Middle frontal gyrus (tissue), 1 donor: ENCODE measurements around the gene ORM1.

Experiments
- DNase-seq: peaks from one replicate; pipeline ENCODE4 v3.0.0-alpha.2; 2015; ENCODE audit warnings: low spot score; ENCODE audit errors: extremely low spot score

Gene ORM1

DNA sequence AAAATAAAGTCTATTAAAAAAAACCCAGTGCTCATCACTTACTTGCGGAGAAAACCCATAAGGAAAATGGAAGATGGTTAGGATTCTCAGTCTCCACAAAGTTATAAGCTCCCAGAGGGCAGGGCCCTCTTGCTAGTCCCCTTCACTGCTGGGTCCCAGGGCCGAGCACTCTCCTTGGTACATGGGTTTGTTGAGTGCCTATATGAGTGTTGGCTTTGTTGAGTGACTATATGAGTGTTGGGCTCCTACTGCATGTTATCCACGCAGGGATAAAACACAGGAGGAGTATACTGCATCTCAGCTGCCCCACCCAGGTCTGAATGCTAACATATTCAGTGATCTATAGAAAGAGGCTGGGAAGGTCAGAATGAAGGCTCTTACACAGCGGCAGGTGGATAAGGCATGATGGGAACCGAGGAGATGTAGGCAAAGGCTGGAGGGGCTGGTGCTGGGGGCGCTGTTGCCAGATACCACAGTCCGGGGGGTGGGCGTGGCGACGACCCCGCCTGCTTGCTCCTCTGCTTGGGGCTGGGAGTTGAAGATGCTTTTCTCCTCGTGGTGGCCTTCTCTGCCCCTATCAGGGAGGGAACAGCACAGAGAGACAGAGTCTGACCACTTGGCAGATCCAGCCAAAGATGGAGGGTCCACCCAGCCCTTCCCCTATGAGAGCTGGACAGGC lies 18.4 kb downstream of the ORM1 start:
- DNase-seq: no peak

DNA sequence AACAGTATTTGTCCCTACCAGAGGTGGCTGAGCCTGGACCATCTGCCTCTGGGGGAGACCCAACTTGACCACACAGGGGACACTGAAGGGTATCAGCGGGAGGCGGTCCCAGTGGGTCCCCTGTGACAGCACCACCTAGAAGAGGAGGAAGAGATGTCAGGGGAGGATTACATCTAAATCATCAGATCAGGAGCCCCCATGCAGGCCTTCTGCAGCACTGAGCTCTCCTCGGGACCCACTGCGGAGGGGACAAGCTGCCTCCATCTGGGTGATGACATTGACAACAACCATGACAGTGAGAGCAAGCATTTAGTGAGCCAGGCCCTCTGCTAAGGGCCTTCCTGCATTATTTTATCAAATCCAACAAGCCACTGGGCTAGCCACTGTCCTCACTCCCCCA lies 19.1 kb downstream of the ORM1 start:
- DNase-seq: no peak

DNA sequence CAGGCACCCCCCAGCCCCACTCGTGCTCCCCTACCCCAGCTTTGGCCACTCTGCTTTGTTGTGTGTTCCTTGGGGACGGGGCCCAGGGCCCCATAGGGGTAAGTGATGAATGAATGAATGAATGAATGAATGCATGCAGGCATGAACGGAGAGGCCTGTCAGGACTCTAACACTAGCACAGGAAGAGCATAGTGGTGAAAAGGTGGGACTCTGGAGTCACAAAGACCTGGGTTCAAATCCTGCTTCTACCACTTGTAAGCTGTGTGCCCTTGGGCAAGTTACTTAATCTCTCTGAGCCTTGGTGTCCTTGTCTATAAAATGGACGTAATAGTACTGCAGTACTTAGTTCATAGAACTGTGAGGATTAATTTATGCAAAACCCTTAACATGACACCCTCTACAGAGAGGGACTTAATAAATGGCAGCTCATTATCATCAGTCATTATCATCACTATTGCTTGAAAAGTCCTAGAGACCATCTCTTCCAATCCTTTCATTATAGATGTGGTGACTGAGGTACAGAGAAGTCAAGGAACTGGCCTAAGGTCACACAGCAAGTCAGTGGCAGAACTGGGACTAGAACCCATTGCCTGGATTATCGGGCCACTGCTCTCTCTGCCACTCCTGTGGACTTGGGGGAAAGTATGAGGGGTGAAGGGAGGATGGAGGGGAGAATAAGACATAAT lies 20.0 kb downstream of the ORM1 start:
- DNase-seq: no peak

DNA sequence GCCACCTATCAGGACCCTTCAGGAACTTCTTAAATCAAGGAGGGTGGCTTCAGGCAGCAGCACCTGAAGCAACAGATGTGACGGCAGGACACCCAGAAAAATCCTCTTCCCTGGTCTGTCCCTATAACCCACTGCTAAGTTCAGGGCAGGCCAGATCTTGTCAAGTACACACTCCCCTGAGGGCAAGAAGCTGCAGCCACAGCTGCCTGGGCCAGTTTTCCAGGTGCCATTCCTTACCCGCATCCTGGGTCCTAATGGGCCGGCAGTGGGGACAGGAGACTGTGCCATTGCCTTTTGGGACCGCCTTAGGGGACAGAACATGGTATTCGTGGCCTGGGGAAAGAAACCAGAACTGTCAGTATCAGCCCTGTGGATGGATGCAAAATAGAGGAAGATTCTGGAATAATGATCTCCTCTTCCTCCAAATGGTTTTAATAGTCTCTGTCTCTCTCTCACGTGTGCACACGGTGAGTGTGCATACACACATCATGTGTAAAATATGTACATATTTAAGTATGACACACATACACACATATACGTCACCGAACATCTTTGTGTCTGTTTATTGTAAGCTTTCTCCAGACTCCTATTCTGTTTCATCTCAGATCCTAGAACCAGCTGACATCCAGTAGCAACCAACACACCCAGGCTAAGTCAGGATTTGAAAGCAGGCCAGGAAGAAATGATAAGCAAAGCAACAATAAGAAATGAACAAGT lies 20.7 kb downstream of the ORM1 start:
- DNase-seq: no peak

DNA sequence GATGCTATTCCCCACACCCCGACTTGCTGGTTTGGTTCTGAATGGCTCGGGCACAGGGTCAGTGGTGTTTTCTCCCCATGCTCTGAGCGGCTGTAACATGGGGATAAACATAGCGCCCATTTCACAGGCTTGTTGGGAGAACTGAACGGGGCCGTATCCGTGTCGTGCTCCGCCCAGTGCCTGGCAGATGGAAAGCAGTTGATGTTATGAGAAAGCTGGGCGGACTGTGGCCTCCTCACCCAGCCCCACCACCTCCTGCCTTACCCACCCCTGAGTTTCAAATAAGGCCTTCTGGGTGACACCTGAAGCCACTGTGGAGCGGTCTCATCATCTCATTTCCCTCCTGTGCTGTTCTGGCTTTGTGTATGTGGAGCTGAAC lies 21.3 kb downstream of the ORM1 start:
- DNase-seq: no peak

DNA sequence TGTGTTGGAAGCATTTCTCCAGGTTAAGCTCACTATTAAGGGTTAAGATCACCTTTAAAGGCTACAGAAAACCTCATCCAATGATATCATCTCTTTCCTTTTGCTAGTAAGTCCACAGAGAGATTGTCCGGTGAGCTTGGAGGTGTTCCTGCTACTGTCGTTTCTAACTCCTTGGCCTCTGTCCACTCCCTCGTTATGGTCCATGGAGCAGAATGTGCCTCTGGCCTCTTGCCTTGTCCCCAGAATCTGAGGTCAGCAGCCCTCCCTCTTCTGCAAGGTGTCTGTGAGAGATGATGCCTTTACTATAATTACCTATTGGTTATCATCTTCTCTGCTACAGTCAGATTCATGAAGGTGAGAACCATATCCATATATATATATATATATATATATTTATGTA lies 21.8 kb downstream of the ORM1 start:
- no peak for DNase-seq

DNA sequence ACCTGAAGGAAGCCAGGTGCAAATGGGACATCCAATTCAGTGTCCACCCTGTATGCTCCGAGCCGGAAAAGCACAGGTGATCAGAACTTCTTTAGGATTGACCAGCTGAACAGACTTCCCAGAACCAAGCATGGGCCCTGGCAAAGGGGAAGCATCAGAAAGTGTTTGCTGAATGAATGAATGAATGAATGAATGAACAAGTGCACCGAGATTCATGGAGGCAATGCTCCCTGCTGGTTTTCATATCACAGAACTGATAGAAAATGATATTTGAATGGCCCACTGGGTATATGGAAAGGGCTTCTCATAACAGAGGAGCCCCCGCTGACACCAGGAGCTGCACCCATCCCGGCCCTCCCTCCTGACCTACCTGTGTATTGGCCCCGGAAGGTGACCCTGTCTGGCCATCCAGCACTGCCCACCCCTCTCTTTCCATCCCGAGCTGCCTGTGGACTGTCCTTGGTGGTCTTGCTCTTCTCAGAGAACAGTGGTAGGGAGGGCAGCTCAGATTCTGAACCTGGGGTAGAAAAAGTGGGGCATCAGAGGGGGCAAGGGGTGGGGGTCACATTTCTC lies 22.7 kb downstream of the ORM1 start:
- no peak for DNase-seq

DNA sequence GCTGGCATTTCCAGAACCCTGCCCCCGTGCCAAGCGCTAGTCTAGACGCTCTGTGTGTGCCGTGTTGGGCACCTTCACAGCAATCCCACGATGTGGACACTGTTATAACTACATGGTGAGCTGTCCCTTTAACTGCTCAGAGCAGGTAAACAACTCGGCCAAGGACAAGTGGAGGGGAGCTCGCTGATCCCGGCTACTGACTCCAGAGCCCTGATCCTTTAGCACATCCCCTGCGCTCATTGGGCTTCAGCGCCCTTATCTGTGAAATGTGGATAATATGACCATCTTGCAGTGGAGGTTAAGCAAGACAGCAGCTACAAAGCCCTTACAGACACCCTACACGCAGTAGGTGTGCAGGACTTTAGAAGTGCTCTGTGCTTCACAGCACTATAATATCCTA lies 23.2 kb downstream of the ORM1 start:
- DNase-seq: no peak

DNA sequence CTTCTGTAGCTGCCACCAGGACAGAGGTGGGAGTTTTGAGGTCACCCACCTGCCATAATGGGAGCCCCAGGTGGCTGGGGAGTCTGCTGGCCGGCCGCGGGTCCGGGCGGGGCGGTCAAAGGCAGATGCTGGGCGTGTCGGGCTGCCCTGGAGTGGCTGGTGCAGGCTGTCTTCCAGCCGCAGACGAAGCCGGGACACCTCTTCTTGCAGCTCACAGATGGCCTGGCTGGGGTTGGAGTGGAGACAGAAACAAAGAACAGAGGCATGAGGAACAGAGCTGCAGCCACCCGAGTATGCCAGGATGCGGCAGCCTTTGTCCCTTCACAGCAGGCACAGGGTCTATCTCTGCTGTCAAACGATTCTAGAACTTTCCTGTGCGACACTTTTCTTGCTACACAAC lies 24.8 kb downstream of the ORM1 start:
- DNase-seq: no peak

DNA sequence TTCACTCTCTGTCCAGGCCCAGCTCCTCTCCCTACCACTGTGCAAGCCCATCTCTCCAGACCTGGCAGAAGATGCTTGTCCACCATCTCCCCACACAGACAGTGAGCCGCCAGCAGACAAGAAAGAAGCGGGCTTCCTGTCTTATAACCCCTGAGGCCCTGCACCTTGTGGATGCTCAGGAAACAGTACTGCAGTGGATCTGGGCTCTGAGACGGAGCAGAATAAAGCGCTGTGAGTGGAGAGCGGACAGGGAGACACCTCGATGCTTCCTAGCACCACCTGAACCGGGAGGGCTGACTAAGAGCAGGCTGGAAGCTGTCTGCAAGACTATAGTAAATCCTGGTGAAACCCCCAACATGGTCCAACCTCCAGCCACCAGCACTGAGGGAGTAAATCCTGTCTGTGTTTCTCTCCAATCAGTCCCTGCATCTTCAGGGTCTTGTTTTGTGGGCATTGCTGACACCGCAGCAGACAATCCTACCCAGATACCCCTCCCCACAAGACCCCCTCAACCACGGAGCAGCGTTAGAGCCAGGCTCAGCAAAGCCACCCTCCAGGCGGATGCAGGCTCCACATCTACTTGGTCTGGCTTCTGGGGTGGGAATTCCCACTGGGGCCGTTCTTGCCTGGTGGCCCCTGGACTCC lies 25.5 kb downstream of the ORM1 start:
- no peak for DNase-seq

DNA sequence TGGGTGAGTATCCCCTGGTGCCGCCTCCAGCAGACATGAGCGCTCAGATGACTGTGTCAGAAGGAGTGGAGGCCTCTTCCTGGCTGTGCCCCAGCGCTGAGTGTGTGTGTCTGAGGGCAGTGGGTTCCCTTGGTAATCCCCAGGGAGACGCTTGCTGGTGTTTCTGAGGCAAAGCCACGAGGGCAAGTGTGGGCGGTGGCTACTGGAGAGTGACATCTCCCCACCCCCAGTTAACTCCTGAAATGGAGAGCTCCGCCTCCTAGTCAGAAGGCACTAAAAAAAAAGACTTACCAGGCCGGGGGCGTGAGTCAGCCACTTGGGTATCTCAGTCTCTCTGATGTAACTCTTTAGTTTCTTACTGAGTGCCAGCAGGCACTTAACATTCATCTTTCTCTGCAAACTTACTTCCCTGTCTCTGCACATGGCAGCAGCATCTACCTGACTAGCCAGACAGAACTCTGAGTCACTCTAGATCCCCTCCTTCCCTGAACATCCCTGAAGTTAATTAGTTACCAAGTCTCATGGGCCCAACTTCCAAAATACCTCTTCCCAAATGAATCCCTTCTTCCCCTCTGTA lies 26.1 kb downstream of the ORM1 start:
- no peak for DNase-seq

DNA sequence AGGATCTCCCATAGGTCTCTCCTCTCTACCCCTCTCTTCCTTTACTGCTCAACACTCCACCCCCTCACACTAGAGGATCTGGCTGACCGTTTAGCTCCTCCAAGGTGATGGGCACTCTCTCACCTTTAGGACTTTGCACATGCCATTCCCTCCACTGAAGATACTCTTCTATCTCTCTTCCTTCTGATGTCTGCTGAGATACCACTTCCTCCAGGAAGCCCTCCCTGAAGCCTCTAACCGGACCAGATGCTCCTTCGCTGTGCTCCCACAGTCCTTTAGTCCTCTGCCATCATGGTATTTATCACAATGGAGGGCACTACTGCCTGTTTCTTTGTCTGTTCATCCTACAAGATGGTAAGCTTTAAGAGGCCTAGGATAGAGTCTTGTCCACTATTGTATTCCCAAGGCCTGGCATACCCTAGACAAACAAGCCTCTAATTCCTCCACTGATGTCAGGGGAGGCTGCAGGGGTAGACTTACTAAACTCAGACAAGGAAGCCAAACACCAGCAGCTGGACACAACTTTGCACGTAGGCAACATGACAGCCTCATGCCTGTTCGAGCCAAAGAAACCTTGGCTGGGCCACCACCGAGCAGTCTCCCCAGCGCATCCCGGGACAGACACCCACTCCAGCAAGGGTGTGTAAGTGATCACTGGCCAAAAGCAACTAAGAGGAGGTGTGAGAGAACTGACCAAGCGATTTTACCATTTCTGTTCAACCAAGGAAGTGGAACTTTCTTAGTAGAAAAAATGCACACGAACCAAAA lies 27.0 kb downstream of the ORM1 start:
- DNase-seq: no peak

DNA sequence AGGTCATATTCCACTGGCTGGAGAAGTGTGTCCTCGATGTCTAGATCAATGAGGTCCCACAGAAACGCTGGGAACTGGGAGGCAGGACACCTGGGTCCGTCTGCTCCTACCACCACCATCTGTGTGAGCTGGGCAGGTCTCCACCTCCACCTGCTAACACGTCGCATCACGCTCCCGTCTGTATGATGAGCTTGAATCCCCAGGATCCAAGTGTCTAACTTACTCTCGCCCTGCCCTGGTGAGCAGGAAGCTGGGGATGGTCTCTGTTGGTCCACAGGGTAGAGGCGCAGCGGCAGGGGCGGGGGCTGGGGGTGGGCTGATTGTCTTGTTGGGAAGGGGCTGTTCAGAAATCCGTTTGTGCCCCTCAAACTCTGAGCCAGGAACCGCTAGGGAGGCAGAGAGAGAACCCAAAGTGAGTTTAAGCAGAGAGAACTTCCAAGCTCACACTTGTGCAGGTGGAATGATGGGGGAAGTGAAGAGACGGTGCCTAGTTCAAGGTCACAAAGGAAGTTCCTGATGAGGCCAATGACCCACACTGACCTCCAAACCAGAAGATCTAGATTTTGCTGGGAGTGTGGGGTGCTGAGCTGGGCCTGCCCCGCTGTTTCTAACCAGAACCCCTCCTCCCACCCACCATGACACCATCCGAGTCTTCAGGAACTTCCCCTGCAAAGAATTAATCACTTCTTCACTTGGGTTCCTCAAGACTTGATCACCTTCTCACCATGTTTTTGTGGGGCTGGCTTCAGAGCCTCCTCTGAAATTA lies 27.9 kb downstream of the ORM1 start:
- DNase-seq: no peak

DNA sequence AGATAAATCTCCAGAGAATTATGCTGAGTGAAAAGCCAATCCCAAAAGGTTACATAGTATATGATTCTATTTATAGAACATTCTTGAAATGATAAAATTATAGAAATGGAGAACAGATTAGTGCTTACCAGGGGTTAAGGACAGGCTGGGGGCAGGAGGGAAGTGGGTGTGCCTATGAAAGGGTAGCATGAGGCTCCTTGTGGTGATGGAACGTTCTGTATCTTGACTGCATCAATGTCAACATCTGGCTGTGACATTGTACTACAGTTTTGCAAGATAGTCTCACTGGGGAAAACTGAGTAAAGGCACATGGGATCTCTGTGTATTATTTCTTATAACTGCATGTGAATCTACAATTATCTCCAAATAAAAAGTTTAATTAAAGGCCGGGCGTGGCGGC lies 29.0 kb downstream of the ORM1 start:
- DNase-seq: no peak

DNA sequence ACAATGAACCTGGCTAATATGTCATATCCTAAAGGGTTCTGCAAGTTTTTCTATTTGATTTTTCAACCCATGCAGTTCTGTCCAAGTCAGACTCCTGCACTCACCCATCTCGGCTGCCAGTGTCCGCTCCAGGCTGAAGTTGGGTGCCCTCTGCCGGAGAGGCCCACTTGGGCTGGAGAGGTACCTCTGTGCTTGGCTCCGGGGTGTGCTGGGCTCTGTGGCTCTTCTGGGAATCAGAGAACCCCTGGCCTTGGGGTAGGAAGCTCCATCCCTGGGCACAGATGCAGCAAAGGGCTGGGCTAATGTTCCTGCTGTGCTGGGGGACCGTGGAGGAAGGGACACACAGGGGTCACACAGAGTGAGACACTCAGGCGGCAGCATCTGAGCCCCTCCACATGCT lies 32.9 kb downstream of the ORM1 start:
- DNase-seq: no peak

DNA sequence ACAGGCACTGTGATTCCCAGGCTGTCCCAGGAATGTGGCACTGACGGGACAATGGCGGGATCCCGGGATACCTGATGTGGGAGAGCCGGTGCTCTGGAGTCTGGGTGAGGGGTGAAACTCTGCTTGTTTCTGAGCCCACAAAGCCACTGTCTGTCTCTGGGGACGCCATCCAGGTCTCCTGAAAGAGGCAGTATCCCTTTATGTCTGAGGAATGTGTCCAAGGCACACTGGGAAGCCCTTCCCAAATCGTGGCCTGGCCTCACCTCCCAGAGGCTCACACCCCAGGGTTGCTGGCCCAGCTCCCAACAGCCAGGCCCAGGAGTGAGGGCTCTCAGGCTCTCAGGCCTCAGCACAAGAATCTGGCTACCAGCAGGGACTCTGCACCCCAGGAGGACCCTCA lies 33.9 kb downstream of the ORM1 start:
- no peak for DNase-seq

DNA sequence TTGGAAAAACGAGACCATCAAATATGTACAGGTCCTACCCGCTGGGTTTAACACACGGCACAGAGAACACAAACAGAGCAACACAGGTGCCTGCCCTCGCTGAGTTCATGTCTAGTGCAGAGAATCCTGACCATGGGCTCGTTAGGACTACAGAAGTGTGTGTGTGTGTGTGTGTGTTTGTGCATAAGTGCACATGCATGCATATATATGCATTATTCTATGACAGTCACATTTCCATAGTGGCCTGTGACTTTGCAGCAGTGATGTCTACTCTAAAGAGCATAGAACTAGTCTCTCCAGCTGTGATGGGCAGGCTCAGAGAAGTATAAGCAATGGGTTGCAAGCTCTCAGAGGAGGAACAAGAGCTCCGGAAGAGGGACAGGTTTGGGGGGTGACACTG lies 34.5 kb downstream of the ORM1 start:
- no peak for DNase-seq

DNA sequence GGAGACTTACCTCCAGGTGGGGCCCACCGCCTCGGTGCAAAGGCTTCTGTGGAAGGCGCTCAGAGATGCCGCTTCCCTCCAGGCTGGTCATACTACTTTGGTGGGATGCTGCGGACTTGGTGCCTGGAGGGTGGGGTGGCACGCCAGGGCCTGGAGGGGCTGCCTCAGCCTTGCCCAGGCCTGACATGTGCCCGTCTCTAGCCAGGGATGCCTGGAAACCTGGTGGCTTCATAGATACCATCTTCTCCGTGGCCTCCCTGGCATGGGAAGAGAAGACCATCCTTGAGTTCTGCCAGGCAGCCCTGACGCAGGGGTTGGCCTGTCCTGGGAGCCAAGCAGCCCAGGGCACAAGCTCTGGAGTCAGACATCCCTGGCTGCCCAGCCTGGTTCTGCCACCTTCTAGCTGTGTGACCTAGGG lies 35.0 kb downstream of the ORM1 start:
- DNase-seq: no peak

DNA sequence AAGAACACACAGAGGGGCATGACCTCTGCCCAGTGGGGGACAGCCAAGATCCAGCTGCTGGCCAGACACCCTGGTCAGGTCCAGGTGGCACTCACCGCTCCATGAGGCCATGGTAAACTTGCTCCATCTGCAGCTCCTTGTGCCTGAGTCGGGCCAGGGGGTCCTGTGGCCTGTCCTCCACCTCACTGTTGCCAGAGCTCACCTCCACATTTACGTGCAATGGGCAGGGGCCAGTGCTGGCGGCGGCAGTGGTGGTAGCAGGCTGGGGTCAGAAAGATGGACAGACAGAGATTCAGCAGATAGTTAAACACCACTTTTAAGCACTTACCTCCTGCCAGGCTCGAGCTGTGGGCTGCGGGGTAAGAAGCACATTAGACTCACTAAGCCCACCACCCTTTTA lies 36.9 kb downstream of the ORM1 start:
- no peak for DNase-seq

DNA sequence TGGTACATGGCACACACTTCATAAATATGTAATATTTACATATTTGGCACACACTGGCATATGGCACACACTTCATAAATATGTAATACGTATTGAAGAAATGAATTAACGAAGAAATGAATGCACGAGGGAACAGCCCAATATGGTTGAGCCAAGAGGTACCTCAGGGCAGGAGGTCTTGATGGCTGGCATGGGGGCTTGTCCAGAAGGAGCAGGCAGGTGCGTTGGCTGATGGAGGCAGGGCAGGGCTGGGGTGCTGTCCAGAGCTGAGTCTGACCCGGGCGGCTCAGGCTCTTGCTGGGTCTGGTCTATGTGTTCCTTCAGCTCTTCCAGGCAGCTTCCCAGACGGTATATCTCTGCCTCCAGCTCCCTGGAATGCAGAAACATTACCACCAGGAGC lies 38.6 kb downstream of the ORM1 start:
- DNase-seq: no peak
